H7 (cell line): Measurements from ENCODE around the gene HOXA11. TPM values are rescaled to one million over a fixed set of nuclear protein-coding genes. Genes with fewer than 3 reads are reported as not detected.
A peak's percentile ranks its signal among the peaks of the same experiment; 100 is the strongest.

Source experiments
- DNase-seq: peaks from one replicate; pipeline ENCODE4 v3.0.0; 2012
- H3K27me3 ChIP-seq: 2 replicates; pipeline ENCODE4 v1.6.0; 2011; ENCODE audit warnings: mild to moderate bottlenecking, low read length; ENCODE audit not compliant: control insufficient read depth, insufficient read depth
- H3K36me3 ChIP-seq: replicated peaks from 2 replicates; pipeline ENCODE4 v1.5.1; 2011; ENCODE audit warnings: low read length; ENCODE audit not compliant: control insufficient read depth, insufficient read depth
- H3K4me3 ChIP-seq: 2 replicates; pipeline ENCODE4 v1.5.1; 2011; ENCODE audit warnings: low read depth, mild to moderate bottlenecking, control low read depth, low read length, moderate library complexity; ENCODE audit not compliant: insufficient read depth
- total RNA-seq: library from RNA; depleted of rRNA; stranded (reverse); fragments of >200 nt; shearing (Covaris generic); gene quantifications from 2 replicates; pipeline ENCODE4 v1.2.3, GENCODE V29; 2014

The HOXA11 gene
- total RNA-seq, 1 experiment from 2014 or later = not detected

- no peak for DNase-seq
- H3K27me3 ChIP-seq = peaks cover 100% of the 10 kb centered on the region
- no peak overlapping the region for H3K4me3 ChIP-seq
- no peaks in the 10 kb centered on the region for H3K36me3 ChIP-seq
Observed at GRCh38 chr7:27211764-27212204, 26.8 kb upstream of the HOXA11 start.

- Histone ChIP-seq H3K36me3 (no peaks in the 10 kb centered on the region), H3K4me3 (no peak overlapping the region), H3K27me3 (peaks cover 100% of the 10 kb centered on the region)
- no peak for DNase-seq
Observed at GRCh38 chr7:27211084-27211446, 26.0 kb upstream of the HOXA11 start.

GRCh38 chr7:27210441-27211083 lies 25.5 kb upstream of the HOXA11 start:
- DNase-seq = peak; percentile 92
- Histone ChIP-seq H3K36me3 (no peaks in the 10 kb centered on the region), H3K4me3 (no peak overlapping the region), H3K27me3 (peaks cover 100% of the 10 kb centered on the region)

- no peaks in the 10 kb centered on the region for H3K36me3 ChIP-seq
- H3K4me3 ChIP-seq = no peak overlapping the region
- peaks cover 100% of the 10 kb centered on the region for H3K27me3 ChIP-seq
- no peak for DNase-seq
Observed at GRCh38 chr7:27209933-27210440, 25.0 kb upstream of the HOXA11 start.

GRCh38 chr7:27208998-27209397 lies 24.0 kb upstream of the HOXA11 start:
- Histone ChIP-seq H3K36me3 (no peaks in the 10 kb centered on the region), H3K27me3 (peaks cover 100% of the 10 kb centered on the region), H3K4me3 (no peak overlapping the region)
- DNase-seq = no peak

- Histone ChIP-seq H3K27me3 (peaks cover 100% of the 10 kb centered on the region), H3K36me3 (no peaks in the 10 kb centered on the region), H3K4me3 (no peak overlapping the region)
- DNase-seq = no peak
Observed at GRCh38 chr7:27207348-27207985, 22.4 kb upstream of the HOXA11 start.

- peaks cover 100% of the 10 kb centered on the region for H3K27me3 ChIP-seq
- no peak overlapping the region for H3K4me3 ChIP-seq
- no peaks in the 10 kb centered on the region for H3K36me3 ChIP-seq
- DNase-seq = peak; percentile 76
Observed at GRCh38 chr7:27205325-27206280, 20.6 kb upstream of the HOXA11 start.

GRCh38 chr7:27204851-27205322 lies 19.9 kb upstream of the HOXA11 start:
- Histone ChIP-seq H3K4me3 (no peak overlapping the region), H3K36me3 (no peaks in the 10 kb centered on the region), H3K27me3 (peaks cover 100% of the 10 kb centered on the region)
- peak; percentile 65 for DNase-seq

- DNase-seq = no peak
- H3K27me3 ChIP-seq = peaks cover 100% of the 10 kb centered on the region
Observed at GRCh38 chr7:27203964-27204594, 19.0 kb upstream of the HOXA11 start.

GRCh38 chr7:27203365-27203953 lies 18.4 kb upstream of the HOXA11 start:
- Histone ChIP-seq H3K4me3 (no peak overlapping the region), H3K27me3 (peaks cover 100% of the 10 kb centered on the region), H3K36me3 (no peaks in the 10 kb centered on the region)
- no peak for DNase-seq

More at GRCh38 chr7:27203964-27204594, 19.0 kb upstream of the HOXA11 start:
- no peaks in the 10 kb centered on the region for H3K36me3 ChIP-seq
- H3K4me3 ChIP-seq = no peak overlapping the region

- Histone ChIP-seq H3K36me3 (no peaks in the 10 kb centered on the region), H3K4me3 (no peak overlapping the region), H3K27me3 (peaks cover 100% of the 10 kb centered on the region)
Observed at GRCh38 chr7:27202862-27203134, 17.8 kb upstream of the HOXA11 start.

GRCh38 chr7:27202018-27202861 lies 17.2 kb upstream of the HOXA11 start:
- H3K36me3 ChIP-seq = no peaks in the 10 kb centered on the region
- peaks cover 100% of the 10 kb centered on the region for H3K27me3 ChIP-seq
- peak; percentile 69 for DNase-seq
- no peak overlapping the region for H3K4me3 ChIP-seq

More at GRCh38 chr7:27202862-27203134, 17.8 kb upstream of the HOXA11 start:
- no peak for DNase-seq

- no peak for DNase-seq
- H3K4me3 ChIP-seq = no peak overlapping the region
- peaks cover 100% of the 10 kb centered on the region for H3K27me3 ChIP-seq
- no peaks in the 10 kb centered on the region for H3K36me3 ChIP-seq
Observed at GRCh38 chr7:27201580-27202017, 16.6 kb upstream of the HOXA11 start.
